ENCODE data around the gene FHAD1.

Gene FHAD1

GRCh38 chr1:15225461-15225860 is 21.6 kb upstream of the FHAD1 start:
- Mint-ChIP-seq H3K4me3 (no peak overlapping the region), H3K4me1 (ENCODE audit: low read depth) (peaks cover 3% of the 10 kb centered on the region), H3K9me3 (no peaks in the 10 kb centered on the region), H3K27me3 (ENCODE audit: low read depth) (peaks cover 23% of the 10 kb centered on the region), H3K36me3 (ENCODE audit: low read depth) (no peaks in the 10 kb centered on the region), H3K27ac (no peak overlapping the region)
- DNase-seq (ENCODE audit: low spot score): no peak

GRCh38 chr1:15226388-15227255 is 20.4 kb upstream of the FHAD1 start:
- H3K36me3 Mint-ChIP-seq (ENCODE audit: low read depth): no peaks in the 10 kb centered on the region
- peaks cover 7% of the 10 kb centered on the region for H3K4me1 Mint-ChIP-seq (ENCODE audit: low read depth)
- DNase-seq (ENCODE audit: low spot score): no peak
- peaks cover 18% of the 10 kb centered on the region for H3K27me3 Mint-ChIP-seq (ENCODE audit: low read depth)
- no peak overlapping the region for H3K27ac Mint-ChIP-seq
- H3K9me3 Mint-ChIP-seq: no peaks in the 10 kb centered on the region
- no peak overlapping the region for H3K4me3 Mint-ChIP-seq

- Mint-ChIP-seq H3K4me1 (ENCODE audit: low read depth) (peaks cover 21% of the 10 kb centered on the region), H3K27ac (peak overlapping the region; percentile 15), H3K4me3 (no peak overlapping the region), H3K27me3 (ENCODE audit: low read depth) (peaks cover 10% of the 10 kb centered on the region), H3K9me3 (no peaks in the 10 kb centered on the region), H3K36me3 (ENCODE audit: low read depth) (no peaks in the 10 kb centered on the region)
- DNase-seq (ENCODE audit: low spot score): no peak
Measured at GRCh38 chr1:15229707-15230131, 17.3 kb upstream of the FHAD1 start.

GRCh38 chr1:15231714-15232201 is 15.3 kb upstream of the FHAD1 start:
- Mint-ChIP-seq H3K36me3 (ENCODE audit: low read depth) (no peaks in the 10 kb centered on the region), H3K4me1 (ENCODE audit: low read depth) (peaks cover 26% of the 10 kb centered on the region), H3K27ac (peak overlapping the region; percentile 2), H3K9me3 (no peaks in the 10 kb centered on the region), H3K27me3 (ENCODE audit: low read depth) (peaks cover 9% of the 10 kb centered on the region), H3K4me3 (no peak overlapping the region)
- peak; percentile 54 for DNase-seq (ENCODE audit: low spot score)

DNA sequence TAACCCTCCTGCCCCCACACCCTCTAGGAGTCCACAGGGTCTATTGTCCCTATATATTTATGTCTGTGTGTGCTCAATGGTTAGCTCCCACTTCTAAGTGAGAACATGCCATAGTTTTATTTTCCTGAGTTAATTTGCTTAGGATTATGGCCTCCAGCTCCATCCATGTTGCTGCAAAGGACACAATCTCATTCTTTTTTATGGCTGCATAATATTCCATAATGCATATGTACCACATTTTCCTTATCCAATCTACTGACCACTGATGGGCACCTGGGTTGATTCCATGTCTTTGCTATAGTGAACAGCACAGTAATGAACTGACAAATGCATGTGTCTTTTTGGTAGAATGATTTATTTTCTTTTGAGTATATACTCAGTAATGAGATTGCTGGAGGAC is 13.3 kb upstream of the FHAD1 start:
- no peak overlapping the region for H3K4me3 Mint-ChIP-seq
- peaks cover 16% of the 10 kb centered on the region for H3K27me3 Mint-ChIP-seq (ENCODE audit: low read depth)
- no peaks in the 10 kb centered on the region for H3K36me3 Mint-ChIP-seq (ENCODE audit: low read depth)
- DNase-seq (ENCODE audit: low spot score): no peak
- H3K9me3 Mint-ChIP-seq: no peaks in the 10 kb centered on the region
- no peak overlapping the region for H3K27ac Mint-ChIP-seq
- peaks cover 26% of the 10 kb centered on the region for H3K4me1 Mint-ChIP-seq (ENCODE audit: low read depth)

- Mint-ChIP-seq H3K4me1 (ENCODE audit: low read depth) (peaks cover 22% of the 10 kb centered on the region), H3K27ac (no peak overlapping the region), H3K9me3 (no peaks in the 10 kb centered on the region), H3K27me3 (ENCODE audit: low read depth) (peaks cover 15% of the 10 kb centered on the region), H3K36me3 (ENCODE audit: low read depth) (no peaks in the 10 kb centered on the region), H3K4me3 (no peak overlapping the region)
- no peak for DNase-seq (ENCODE audit: low spot score)
Measured at GRCh38 chr1:15236321-15236721, 10.7 kb upstream of the FHAD1 start.

- Mint-ChIP-seq H3K27ac (no peak overlapping the region), H3K4me3 (no peak overlapping the region), H3K9me3 (no peaks in the 10 kb centered on the region), H3K27me3 (ENCODE audit: low read depth) (peaks cover 15% of the 10 kb centered on the region), H3K4me1 (ENCODE audit: low read depth) (peaks cover 18% of the 10 kb centered on the region), H3K36me3 (ENCODE audit: low read depth) (no peaks in the 10 kb centered on the region)
- DNase-seq (ENCODE audit: low spot score): no peak
Measured at GRCh38 chr1:15236746-15237145, 10.3 kb upstream of the FHAD1 start.

DNA sequence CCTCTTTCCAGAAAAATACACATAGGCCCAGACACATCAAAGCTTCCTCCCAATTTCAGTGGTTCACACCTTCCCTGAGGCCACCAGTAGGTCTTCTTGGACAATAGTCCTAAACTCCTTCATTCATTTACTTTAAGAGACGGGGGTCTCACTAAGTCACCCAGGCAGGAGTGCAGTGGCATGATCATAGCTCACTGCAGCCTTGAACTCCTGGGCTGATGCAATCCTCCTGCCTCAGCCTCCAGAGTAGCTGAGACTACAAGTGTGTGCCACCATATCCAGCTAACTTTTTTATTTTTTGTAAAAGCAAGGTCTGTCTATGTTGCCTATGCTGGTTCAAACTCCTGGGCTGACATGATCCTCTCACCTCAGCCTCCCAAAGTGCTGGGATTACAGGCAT is 8.2 kb upstream of the FHAD1 start:
- Mint-ChIP-seq H3K27ac (no peak overlapping the region), H3K4me1 (ENCODE audit: low read depth) (peaks cover 10% of the 10 kb centered on the region), H3K27me3 (ENCODE audit: low read depth) (peaks cover 23% of the 10 kb centered on the region), H3K9me3 (no peaks in the 10 kb centered on the region), H3K4me3 (no peak overlapping the region), H3K36me3 (ENCODE audit: low read depth) (no peaks in the 10 kb centered on the region)
- DNase-seq (ENCODE audit: low spot score): no peak

- Mint-ChIP-seq H3K27ac (no peak overlapping the region), H3K36me3 (ENCODE audit: low read depth) (no peaks in the 10 kb centered on the region), H3K4me1 (ENCODE audit: low read depth) (peaks cover 6% of the 10 kb centered on the region), H3K27me3 (ENCODE audit: low read depth) (peaks cover 47% of the 10 kb centered on the region), H3K9me3 (peaks cover 11% of the 10 kb centered on the region), H3K4me3 (no peak overlapping the region)
- no peak for DNase-seq (ENCODE audit: low spot score)
Measured at GRCh38 chr1:15242766-15243165, 4.3 kb upstream of the FHAD1 start.

- peaks cover 50% of the 10 kb centered on the region for H3K27me3 Mint-ChIP-seq (ENCODE audit: low read depth)
- H3K36me3 Mint-ChIP-seq (ENCODE audit: low read depth): no peaks in the 10 kb centered on the region
- H3K4me1 Mint-ChIP-seq (ENCODE audit: low read depth): peaks cover 12% of the 10 kb centered on the region
- H3K9me3 Mint-ChIP-seq: peaks cover 11% of the 10 kb centered on the region
- H3K4me3 Mint-ChIP-seq: no peak overlapping the region
- no peak for DNase-seq (ENCODE audit: low spot score)
- no peak overlapping the region for H3K27ac Mint-ChIP-seq
Measured at GRCh38 chr1:15243275-15244043, 3.6 kb upstream of the FHAD1 start.

- Mint-ChIP-seq H3K9me3 (peaks cover 11% of the 10 kb centered on the region), H3K4me1 (ENCODE audit: low read depth) (peaks cover 22% of the 10 kb centered on the region), H3K27ac (no peak overlapping the region), H3K36me3 (ENCODE audit: low read depth) (no peaks in the 10 kb centered on the region), H3K27me3 (ENCODE audit: low read depth) (peaks cover 58% of the 10 kb centered on the region), H3K4me3 (no peak overlapping the region)
- no peak for DNase-seq (ENCODE audit: low spot score)
Measured at GRCh38 chr1:15244813-15245212, 2.2 kb upstream of the FHAD1 start.

DNA sequence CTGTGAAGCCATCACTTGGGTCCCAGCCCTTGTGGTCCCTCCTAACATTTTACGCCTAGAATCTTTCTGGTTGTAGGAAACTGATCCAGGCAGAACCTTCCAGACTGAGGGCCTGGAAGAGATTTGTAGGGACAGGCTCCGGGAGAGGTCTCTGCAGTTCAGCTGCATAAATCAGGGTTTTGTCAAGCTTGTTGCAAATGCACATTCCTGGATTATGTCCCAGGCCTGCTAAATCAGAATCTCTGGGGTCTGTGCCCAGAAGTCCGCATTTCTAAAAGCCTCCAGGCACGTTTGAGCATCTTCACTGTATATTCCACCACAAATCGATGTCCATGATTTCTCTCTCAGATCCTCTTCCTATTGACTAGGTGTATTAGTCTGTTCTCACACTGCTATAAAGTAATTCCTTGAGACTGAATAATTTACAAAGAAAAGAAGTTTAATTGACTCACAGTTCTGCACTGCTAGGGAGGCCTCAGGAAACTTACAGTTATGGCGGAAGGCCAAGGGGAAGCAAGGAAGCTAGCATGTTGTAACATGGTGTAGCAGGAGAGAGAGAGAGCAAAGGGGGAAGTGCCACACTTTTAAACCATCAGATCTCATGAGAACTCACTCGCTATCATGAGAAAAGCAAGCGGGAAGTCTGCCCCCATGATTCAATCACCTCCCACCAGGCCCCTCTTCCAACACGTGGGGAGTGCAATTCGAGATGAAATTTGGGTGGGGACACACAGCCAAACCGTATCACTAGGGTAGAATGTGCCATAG is 1.2 kb upstream of the FHAD1 start:
- no peaks in the 10 kb centered on the region for H3K36me3 Mint-ChIP-seq (ENCODE audit: low read depth)
- H3K27me3 Mint-ChIP-seq (ENCODE audit: low read depth): peaks cover 61% of the 10 kb centered on the region
- peaks cover 29% of the 10 kb centered on the region for H3K4me1 Mint-ChIP-seq (ENCODE audit: low read depth)
- peaks cover 11% of the 10 kb centered on the region for H3K9me3 Mint-ChIP-seq
- no peak overlapping the region for H3K27ac Mint-ChIP-seq
- H3K4me3 Mint-ChIP-seq: no peak overlapping the region
- no peak for DNase-seq (ENCODE audit: low spot score)

- peaks cover 52% of the 10 kb centered on the region for H3K27me3 Mint-ChIP-seq (ENCODE audit: low read depth)
- H3K9me3 Mint-ChIP-seq: peaks cover 11% of the 10 kb centered on the region
- peaks cover 41% of the 10 kb centered on the region for H3K4me1 Mint-ChIP-seq (ENCODE audit: low read depth)
- H3K36me3 Mint-ChIP-seq (ENCODE audit: low read depth): no peaks in the 10 kb centered on the region
- peak overlapping the region; percentile 15 for H3K27ac Mint-ChIP-seq
- DNase-seq (ENCODE audit: low spot score): no peak
- H3K4me3 Mint-ChIP-seq: peak overlapping the region; percentile 66
Measured at GRCh38 chr1:15248216-15248615, 1.2 kb downstream of the FHAD1 start.

All from T-helper 2 cell treated with Interferon-gamma antibody and Interleukin-4, amounts not matched to agents 5 μg/mL and 100 μg/mL, for 36 hours (primary cell).